ENCODE measurements around the gene CSNK2A3.
A peak's percentile ranks its signal among the peaks of the same experiment; 100 is the strongest.

DNA sequence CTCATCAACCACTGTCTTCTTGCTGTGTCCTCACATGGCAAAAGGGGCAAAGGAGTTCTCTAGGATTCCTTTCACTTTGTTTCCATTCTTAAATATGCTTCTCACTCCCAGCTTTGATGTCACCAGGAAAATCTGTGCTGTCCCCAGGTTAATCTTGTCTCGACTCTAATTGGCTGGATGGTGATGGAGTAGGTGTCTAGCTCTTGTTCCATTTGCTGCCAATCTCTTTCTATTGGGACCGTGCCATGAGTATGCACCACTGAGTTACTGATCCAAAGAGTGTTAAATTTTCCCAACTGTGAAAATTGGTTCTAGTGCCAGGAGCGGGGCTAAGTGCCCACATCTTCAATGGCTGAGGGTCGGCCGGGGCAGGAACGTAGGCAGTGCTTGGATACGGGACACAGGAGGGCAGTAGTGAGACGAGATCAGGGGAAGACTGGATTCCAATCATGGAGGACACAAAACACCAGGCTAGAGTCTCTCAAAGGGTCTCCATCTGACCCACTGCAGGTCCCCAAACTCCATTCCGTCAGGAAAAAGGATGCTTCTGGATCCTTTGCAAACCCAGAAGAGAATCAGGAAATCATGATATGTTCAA is 47.7 kb upstream of the CSNK2A3 start:
- no peak for TF ChIP-seq CREB1 (CRISPR knock-in tag; IDR thresholded peaks at IDR 0.05)
- no peak for TF ChIP-seq ARID4B (CRISPR knock-in tag; IDR thresholded peaks at IDR 0.05; ENCODE audit: borderline replicate concordance)
- TF ChIP-seq, protein P1, sequence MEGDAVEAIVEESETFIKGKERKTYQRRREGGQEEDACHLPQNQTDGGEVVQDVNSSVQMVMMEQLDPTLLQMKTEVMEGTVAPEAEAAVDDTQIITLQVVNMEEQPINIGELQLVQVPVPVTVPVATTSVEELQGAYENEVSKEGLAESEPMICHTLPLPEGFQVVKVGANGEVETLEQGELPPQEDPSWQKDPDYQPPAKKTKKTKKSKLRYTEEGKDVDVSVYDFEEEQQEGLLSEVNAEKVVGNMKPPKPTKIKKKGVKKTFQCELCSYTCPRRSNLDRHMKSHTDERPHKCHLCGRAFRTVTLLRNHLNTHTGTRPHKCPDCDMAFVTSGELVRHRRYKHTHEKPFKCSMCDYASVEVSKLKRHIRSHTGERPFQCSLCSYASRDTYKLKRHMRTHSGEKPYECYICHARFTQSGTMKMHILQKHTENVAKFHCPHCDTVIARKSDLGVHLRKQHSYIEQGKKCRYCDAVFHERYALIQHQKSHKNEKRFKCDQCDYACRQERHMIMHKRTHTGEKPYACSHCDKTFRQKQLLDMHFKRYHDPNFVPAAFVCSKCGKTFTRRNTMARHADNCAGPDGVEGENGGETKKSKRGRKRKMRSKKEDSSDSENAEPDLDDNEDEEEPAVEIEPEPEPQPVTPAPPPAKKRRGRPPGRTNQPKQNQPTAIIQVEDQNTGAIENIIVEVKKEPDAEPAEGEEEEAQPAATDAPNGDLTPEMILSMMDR (IDR thresholded peaks at IDR 0.05) = peak; percentile 44
- no peak for TF ChIP-seq MXD4 (CRISPR knock-in tag; IDR thresholded peaks at IDR 0.05; ENCODE audit: borderline replicate concordance)
- TF ChIP-seq, protein P2, sequence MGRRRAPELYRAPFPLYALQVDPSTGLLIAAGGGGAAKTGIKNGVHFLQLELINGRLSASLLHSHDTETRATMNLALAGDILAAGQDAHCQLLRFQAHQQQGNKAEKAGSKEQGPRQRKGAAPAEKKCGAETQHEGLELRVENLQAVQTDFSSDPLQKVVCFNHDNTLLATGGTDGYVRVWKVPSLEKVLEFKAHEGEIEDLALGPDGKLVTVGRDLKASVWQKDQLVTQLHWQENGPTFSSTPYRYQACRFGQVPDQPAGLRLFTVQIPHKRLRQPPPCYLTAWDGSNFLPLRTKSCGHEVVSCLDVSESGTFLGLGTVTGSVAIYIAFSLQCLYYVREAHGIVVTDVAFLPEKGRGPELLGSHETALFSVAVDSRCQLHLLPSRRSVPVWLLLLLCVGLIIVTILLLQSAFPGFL (CRISPR knock-in tag; IDR thresholded peaks at IDR 0.05; ENCODE audit: borderline replicate concordance) = no peak
- no peak for TF ChIP-seq RELA (CRISPR knock-in tag; IDR thresholded peaks at IDR 0.05; ENCODE audit: borderline replicate concordance)
- TF ChIP-seq, protein P3, sequence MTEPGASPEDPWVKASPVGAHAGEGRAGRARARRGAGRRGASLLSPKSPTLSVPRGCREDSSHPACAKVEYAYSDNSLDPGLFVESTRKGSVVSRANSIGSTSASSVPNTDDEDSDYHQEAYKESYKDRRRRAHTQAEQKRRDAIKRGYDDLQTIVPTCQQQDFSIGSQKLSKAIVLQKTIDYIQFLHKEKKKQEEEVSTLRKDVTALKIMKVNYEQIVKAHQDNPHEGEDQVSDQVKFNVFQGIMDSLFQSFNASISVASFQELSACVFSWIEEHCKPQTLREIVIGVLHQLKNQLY (CRISPR knock-in tag; IDR thresholded peaks at IDR 0.05) = no peak
- TF ChIP-seq ATF3 (CRISPR knock-in tag; conservative IDR thresholded peaks at IDR 0.05) = no peak
